Activated naive CD4-positive, alpha-beta T cell treated with anti-CD3 and anti-CD28 coated beads, Interleukin-2, amount 50 U/mL, for 72 hours (primary cell): ENCODE measurements around the gene GDF10. TPM values are rescaled to one million over a fixed set of nuclear protein-coding genes. Genes with fewer than 3 reads are reported as not detected.
A peak's percentile ranks its signal among the peaks of the same experiment; 100 is the strongest.

ENCODE experiments used
- ATAC-seq, 2 donors: fragments of 150-1000 bp; cut with Tn5 transposase; 2 replicates each; pipeline ENCODE4 v1.10.0; 2021; ENCODE audit warnings: mild to moderate bottlenecking in 2 of 2, moderate library complexity in 2 of 2
- DNase-seq, 2 donors: peaks; one replicate each; pipeline ENCODE4 v3.0.0; 2021 to 2022; ENCODE audit warnings: low spot score in 2 of 2
- H3K27ac Mint-ChIP-seq, 2 donors: one replicate each; pipeline ENCODE4 v1.8.0; 2022; ENCODE audit warnings: mild to moderate bottlenecking in 2 of 2, mixed read lengths in 2 of 2
- H3K36me3 Mint-ChIP-seq, 2 donors: one replicate each; pipeline ENCODE4 v1.8.0; 2022; ENCODE audit warnings: mixed read lengths in 2 of 2
- H3K9me3 Mint-ChIP-seq, 2 donors: one replicate each; pipeline ENCODE4 v1.8.0; 2022; ENCODE audit warnings: mixed read lengths in 2 of 2
- total RNA-seq, 2 donors: library from RNA; stranded (reverse); gene quantifications; one replicate each; pipeline ENCODE4 v1.2.3, GENCODE V29; 2022

The GDF10 gene
- total RNA-seq, 2 donors from 2014 or later, result 0.14 to 0.23 TPM

- no peak for ATAC-seq
- no peak overlapping the region for H3K27ac Mint-ChIP-seq
- H3K9me3 Mint-ChIP-seq, result peaks cover 4 to 10% of the 10 kb centered on the region in 2 donors
- no peak for DNase-seq
- H3K36me3 Mint-ChIP-seq, result no peaks in the 10 kb centered on the region
Observed at GRCh38 chr10:47331954-47332353, 32.0 kb downstream of the GDF10 start.

DNA sequence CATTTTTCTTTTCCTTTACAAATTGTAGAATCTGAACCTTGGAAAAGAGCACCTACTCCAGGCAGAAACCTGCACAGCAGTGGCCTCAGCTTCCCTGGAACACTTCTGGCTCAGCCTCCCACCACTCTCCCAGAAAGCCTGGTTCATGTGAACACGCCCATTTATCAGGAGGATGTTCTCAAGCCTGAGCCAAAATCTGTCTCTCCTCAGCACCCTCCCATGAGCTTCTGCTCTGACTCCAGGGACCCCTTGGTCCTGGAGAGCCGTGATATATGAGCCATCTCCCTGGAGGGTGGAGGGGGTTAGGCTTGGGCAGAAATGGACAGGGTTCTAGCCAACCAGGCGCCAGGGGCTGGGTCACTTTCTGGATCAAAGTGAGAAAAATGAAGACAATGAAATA, 32.4 kb downstream of the GDF10 start:
- no peak for ATAC-seq
- DNase-seq, result no peak
- Mint-ChIP-seq H3K36me3 (no peaks in the 10 kb centered on the region), H3K27ac (no peak overlapping the region), H3K9me3 (peaks cover 4 to 10% of the 10 kb centered on the region in 2 donors)

GRCh38 chr10:47332946-47333345, 32.9 kb downstream of the GDF10 start:
- Mint-ChIP-seq H3K9me3 (peaks cover 4 to 5% of the 10 kb centered on the region in 2 donors), H3K36me3 (no peaks in the 10 kb centered on the region), H3K27ac (no peak overlapping the region)
- ATAC-seq, result no peak
- DNase-seq, result no peak

- ATAC-seq (no peak), DNase-seq (no peak)
- H3K9me3 Mint-ChIP-seq, result no peaks in the 10 kb centered on the region
- no peaks in the 10 kb centered on the region for H3K36me3 Mint-ChIP-seq
- no peak overlapping the region for H3K27ac Mint-ChIP-seq
Observed at GRCh38 chr10:47333532-47333931, 33.5 kb downstream of the GDF10 start.

DNA sequence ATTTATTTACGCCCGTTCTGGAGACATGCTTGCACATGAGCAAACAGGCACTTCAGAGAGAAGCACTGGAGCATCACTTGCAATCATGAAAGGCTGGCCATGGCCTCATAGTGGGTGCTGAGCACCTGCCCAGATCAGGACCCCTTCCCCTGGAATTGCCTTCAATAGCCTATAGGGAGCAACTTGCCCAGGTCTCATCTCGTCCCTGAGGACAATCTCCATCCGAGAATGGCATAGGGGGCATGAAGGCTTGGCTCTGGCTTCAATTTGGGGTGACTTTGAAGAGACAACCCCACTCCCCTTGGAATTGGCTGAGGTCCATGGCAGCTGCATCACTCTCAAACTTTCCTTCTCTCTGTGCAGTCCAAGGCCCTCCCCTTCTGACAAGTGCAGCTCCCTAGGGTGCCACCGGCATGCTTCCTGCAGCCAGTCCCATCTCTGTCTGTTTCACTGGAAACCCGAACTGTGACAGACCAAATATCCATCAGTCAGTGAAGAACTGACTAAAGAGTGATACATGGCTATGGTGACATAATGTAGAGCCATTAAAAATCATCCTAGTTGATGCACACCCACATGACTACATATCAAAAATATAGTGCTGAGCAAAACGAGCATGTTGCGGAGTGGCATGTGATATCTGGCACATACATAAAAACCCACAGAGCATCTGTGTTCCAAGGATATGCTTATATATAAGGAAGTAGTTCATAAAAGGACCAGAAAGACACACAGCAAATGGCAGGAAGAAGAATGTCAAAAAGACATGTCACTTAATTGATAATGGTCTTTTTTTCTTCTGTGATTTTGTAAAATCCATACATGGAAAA, 34.7 kb downstream of the GDF10 start:
- no peaks in the 10 kb centered on the region for H3K9me3 Mint-ChIP-seq
- no peak overlapping the region for H3K27ac Mint-ChIP-seq
- no peak for DNase-seq
- no peak for ATAC-seq
- H3K36me3 Mint-ChIP-seq, result no peaks in the 10 kb centered on the region

DNA sequence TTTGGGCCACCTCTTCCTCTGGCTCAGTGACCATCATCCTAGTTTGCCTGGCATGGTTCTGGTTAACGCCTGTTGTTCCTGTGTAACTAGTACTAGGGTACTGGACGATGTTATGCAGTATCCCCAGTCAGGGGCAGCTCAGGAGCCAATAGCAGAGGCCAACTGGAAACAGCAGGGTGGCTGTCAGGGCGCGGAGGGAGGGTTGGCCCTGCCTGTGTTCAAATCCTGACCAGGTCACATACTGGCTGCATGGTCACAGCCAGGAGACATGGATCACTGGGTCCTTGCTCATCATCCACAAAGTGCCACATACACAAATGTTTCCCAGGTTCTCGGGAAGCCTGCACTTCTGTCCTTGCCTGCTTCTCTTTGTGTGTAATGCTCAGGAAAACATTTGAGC, 35.9 kb downstream of the GDF10 start:
- ATAC-seq (no peak), DNase-seq (no peak)
- Mint-ChIP-seq H3K36me3 (no peaks in the 10 kb centered on the region), H3K9me3 (no peaks in the 10 kb centered on the region), H3K27ac (no peak overlapping the region)

DNA sequence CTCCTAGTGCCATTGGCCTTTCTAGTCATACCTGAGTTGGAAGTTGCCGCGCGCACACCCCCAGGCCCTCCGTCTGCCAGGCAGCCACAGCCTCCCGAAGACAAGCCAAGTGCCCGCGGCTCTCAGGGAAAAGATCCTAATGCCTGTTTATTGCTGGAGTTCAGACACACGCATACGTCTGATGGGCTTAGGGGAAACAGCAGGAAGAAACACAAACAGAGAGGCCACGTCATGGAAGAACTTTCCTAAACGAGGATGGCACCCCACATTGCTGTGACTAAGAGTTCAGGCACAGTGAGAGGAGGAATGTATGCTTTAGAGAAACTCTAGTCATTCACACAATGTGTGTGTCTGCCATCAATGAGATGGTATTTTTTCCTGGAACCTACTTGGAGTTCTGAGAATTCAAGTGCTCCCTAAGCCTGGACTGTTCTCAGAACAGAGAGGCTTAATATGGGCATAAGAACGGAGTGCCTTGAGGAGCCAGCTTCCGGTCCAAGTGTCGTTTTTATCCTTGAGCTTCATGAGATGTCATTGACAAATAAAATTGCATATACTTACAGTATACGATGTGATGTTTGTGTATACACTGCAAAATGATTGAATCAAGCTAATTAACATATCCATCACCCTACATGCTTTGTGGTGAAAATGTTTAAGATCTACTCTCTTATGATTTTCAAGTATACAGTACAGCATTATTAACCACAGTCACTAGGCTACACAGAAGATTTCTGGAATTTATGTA, 36.6 kb downstream of the GDF10 start:
- Mint-ChIP-seq H3K9me3 (no peaks in the 10 kb centered on the region), H3K27ac (no peak overlapping the region), H3K36me3 (no peaks in the 10 kb centered on the region)
- DNase-seq (no peak), ATAC-seq (no peak)

- no peak overlapping the region for H3K27ac Mint-ChIP-seq
- ATAC-seq, result no peak
- DNase-seq, result no peak
- H3K36me3 Mint-ChIP-seq, result no peaks in the 10 kb centered on the region
- H3K9me3 Mint-ChIP-seq, result no peaks in the 10 kb centered on the region
Observed at GRCh38 chr10:47337310-47337709, 37.3 kb downstream of the GDF10 start.

DNA sequence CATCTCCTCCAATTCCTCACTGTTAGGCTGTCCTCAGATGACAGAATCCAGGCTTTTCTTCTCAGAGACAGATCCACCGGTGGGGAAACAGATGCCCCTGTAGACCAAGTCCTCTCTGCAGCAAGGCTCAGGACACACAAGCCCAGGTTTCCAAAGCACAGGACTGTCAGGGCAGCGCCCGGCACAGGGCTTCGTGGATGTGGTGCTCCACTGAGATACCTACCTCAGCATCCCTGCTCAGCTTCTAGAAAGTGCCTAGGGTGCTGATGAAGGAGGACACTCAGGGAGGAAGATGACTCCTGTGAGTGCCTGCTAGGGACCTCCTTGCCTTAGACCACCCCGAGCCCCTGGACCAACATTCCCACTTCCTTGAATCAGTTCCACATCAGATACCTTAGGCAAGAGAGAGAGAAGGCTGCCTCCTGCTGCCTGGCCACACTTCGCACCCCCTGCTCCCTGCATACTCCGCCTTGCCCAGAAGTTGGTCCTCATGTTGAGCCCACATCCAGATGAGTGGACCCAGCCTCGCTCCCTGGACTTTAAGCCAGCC, 39.3 kb downstream of the GDF10 start:
- DNase-seq, result no peak
- Mint-ChIP-seq H3K27ac (no peak overlapping the region), H3K36me3 (no peaks in the 10 kb centered on the region), H3K9me3 (no peaks in the 10 kb centered on the region)
- no peak for ATAC-seq

- H3K27ac Mint-ChIP-seq, result no peak overlapping the region
- H3K9me3 Mint-ChIP-seq, result no peaks in the 10 kb centered on the region
- peak in 1 of 2 donors; percentile 18 for ATAC-seq
- no peak for DNase-seq
- H3K36me3 Mint-ChIP-seq, result no peaks in the 10 kb centered on the region
Observed at GRCh38 chr10:47339759-47340607, 40.0 kb downstream of the GDF10 start.

DNA sequence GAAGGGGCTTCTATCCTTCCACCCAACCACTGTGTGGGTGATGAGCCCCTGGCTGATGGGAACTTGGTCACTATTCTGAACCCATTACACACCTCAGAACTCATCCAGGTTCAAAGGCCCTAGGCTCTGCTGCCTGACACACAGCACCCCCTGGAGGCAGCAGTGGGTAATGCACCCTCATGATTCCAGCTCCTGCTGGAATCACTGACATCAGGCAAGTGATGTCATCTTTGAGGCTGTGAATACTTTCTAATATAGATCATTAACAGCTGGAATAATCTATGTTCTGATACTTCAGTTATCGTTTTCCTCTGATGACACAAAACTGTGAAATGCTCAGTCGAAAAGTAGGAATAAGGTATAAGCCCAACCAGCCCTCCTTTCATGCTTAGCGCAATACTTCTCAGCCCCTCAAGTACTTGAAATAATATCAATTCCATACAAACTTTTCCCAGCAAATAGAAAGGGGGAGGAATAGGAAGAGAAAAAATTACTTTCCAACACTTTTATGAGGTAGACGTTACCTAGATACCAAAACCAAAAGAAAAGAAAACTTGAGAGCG, 40.7 kb downstream of the GDF10 start:
- no peaks in the 10 kb centered on the region for H3K36me3 Mint-ChIP-seq
- peak in 1 of 2 donors; percentile 80 for DNase-seq
- H3K27ac Mint-ChIP-seq, result no peak overlapping the region
- ATAC-seq, result peak; percentile 59 to 63
- H3K9me3 Mint-ChIP-seq, result no peaks in the 10 kb centered on the region

DNA sequence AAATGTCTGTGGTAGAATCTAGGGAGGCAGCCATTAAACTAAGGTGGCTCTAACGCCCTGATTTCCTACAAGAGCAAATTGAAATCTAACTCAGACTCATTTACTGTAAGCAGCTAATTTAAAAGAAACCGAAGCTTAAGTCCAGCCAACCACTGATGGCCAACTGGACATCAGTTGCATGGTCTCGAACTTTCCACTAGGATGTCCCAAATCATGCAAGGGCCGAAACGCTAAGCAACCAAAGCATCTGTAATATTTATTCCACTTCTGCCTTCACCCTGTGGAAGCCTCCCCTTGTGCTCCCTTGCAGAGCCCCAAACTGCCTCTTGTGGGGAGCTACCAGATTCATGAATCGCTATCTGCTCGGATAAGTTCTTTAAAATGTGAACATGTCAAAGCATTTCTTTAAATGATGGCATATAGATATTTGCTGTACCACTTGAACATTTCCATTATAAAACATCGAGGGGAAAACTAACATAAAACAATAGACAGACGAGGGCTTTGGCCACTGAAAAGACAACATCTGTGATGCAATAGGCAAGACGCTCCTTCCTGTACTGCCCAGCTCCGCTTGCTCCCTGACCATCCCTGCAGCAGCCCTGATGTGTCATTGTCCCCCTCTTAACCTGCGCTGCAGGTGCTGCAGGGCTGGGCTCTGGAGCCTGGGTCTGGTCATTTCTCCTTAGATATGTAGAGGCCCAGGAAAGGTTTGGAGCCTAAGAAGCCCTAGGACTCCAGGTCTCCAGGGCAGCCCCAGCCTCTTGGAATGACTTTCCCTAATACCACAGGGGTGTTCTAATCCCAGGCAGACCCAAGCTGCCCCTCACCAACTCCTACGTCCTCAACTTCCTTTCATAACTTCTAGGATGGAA, 45.2 kb downstream of the GDF10 start:
- no peak for DNase-seq
- H3K36me3 Mint-ChIP-seq, result no peaks in the 10 kb centered on the region
- no peaks in the 10 kb centered on the region for H3K9me3 Mint-ChIP-seq
- no peak for ATAC-seq
- H3K27ac Mint-ChIP-seq, result no peak overlapping the region

GRCh38 chr10:47346581-47347302, 46.7 kb downstream of the GDF10 start:
- DNase-seq, result no peak
- H3K9me3 Mint-ChIP-seq, result no peaks in the 10 kb centered on the region
- no peak overlapping the region for H3K27ac Mint-ChIP-seq
- no peaks in the 10 kb centered on the region for H3K36me3 Mint-ChIP-seq
- no peak for ATAC-seq

GRCh38 chr10:47347303-47347675, 47.3 kb downstream of the GDF10 start:
- Mint-ChIP-seq H3K36me3 (no peaks in the 10 kb centered on the region), H3K9me3 (no peaks in the 10 kb centered on the region), H3K27ac (no peak overlapping the region)
- ATAC-seq, result no peak
- no peak for DNase-seq

DNA sequence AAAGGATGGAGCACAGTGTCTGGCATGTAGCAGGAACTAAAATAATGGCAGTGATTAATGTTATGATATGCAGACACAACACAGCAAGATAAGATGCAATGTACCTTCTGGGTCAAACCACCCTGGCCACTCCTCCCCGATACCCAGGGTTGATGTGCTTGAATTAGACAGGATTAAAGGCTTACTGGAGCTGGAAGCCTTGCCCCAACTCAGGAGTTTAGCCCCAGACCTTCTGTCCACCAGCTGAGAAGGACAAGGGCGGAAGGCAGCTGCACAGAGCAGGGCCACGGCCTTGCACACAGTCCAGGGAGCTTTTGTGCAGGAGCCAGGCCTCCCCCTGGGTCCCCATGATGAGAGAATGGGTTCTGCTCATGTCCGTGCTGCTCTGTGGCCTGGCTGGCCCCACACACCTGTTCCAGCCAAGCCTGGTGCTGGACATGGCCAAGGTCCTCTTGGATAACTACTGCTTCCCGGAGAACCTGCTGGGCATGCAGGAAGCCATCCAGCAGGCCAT, 48.2 kb downstream of the GDF10 start, which contains the start of gene RBP3:
Gene RBP3 (plus strand): TSS at position 226 of the 514 bp plus-strand sequence. CDS start 122 bp downstream, at position 348.
- no peak for ATAC-seq
- Mint-ChIP-seq H3K9me3 (no peaks in the 10 kb centered on the region), H3K27ac (no peak within 1 kb of the TSS), H3K36me3 (no peaks in the 10 kb centered on the region)
- DNase-seq, result no peak
